Measurements from ENCODE around the gene CACNA1S. TPM values are rescaled to one million over a fixed set of nuclear protein-coding genes. Genes with fewer than 3 reads are reported as not detected.

Gene CACNA1S
- polyA plus RNA-seq, 1 experiment: not detected

DNA sequence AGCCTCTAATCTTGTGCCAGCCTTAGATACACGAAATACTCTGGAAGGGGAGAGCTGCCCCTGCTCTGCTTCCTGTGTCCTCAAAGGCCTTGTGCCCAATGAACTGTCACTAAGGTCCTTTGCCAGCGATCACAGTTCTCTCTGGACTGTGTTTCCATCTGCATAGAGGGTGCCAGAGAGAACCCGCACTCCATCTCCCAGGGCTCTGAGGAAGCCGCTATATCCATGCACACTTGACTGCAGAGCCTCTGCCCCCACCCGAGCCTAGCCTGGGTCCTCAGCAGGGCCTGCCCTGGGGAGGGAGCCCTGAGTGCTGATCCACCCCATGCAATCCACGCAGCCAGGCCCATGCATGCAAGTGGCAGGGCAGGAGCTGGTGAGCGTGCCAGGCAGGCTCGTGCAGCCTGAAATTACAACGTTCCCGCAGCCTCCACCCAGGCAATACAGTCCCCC, 58.1 kb downstream of the CACNA1S start:
- ChIA-PET POLR2A (no interaction called here), CTCF (no interaction called here)
- TF ChIP-seq, protein P1, sequence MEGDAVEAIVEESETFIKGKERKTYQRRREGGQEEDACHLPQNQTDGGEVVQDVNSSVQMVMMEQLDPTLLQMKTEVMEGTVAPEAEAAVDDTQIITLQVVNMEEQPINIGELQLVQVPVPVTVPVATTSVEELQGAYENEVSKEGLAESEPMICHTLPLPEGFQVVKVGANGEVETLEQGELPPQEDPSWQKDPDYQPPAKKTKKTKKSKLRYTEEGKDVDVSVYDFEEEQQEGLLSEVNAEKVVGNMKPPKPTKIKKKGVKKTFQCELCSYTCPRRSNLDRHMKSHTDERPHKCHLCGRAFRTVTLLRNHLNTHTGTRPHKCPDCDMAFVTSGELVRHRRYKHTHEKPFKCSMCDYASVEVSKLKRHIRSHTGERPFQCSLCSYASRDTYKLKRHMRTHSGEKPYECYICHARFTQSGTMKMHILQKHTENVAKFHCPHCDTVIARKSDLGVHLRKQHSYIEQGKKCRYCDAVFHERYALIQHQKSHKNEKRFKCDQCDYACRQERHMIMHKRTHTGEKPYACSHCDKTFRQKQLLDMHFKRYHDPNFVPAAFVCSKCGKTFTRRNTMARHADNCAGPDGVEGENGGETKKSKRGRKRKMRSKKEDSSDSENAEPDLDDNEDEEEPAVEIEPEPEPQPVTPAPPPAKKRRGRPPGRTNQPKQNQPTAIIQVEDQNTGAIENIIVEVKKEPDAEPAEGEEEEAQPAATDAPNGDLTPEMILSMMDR (IDR thresholded peaks at IDR 0.05; ENCODE audit: insufficient read depth, low read depth, low read length): no peak
- Histone ChIP-seq H3K36me3 (ENCODE audit: control insufficient read depth, insufficient read depth, low read length) (no peaks in the 10 kb centered on the region), H3K4me3 (ENCODE audit: low read depth, low read length) (no peak overlapping the region), H3K27me3 (ENCODE audit: control insufficient read depth, insufficient read depth, low read length) (peaks cover 12% of the 10 kb centered on the region)
- DNase-seq (ENCODE audit: low read depth): no peak

DNA sequence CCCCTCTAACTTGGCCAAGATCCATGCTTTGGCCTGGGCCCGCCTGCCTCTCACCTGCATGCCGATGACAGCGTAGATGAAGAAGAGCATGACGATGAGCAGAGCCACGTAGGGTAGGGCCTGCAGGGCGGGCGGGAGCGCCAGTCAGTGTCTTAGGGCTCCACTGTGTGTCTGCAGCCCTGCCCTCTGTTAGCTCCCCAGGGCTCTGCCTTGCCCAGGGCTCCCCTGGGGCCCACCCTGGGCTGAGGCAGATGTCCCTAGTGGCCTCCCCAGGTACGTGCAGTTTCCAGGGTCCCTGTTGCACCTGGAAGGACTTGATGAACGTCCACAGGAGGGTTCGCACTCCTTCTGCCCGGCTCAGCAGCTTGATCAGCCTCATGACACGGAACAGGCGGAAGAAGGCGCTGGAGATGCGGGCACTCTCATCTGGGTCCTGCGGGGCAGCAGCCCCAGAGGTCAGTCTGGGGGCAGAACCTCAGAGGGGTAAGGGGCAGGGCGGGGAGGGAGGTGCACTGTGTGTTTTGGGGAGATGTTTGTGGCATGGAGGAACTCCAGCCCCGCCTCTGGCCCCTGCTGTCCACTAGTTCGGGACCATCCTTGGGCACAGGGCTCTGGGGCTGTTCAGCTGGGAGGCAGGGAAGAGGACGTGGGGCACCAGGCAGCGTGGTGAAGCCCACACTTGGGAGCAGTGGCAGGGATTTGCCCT, 58.9 kb downstream of the CACNA1S start:
- H3K4me3 ChIP-seq (ENCODE audit: low read depth, low read length): no peak overlapping the region
- no peak for DNase-seq (ENCODE audit: low read depth)
- H3K27me3 ChIP-seq (ENCODE audit: control insufficient read depth, insufficient read depth, low read length): peaks cover 16% of the 10 kb centered on the region
- POLR2A ChIA-PET: no interaction called here
- TF ChIP-seq, protein P1 (IDR thresholded peaks at IDR 0.05; ENCODE audit: insufficient read depth, low read depth, low read length): no peak
- CTCF ChIA-PET: interaction anchor here (0.6 kb wide), 1 partner anchor 12 kb away, joined by 3 read pairs; no protein-coding TSS in a partner anchor
- no peaks in the 10 kb centered on the region for H3K36me3 ChIP-seq (ENCODE audit: control insufficient read depth, insufficient read depth, low read length)

DNA sequence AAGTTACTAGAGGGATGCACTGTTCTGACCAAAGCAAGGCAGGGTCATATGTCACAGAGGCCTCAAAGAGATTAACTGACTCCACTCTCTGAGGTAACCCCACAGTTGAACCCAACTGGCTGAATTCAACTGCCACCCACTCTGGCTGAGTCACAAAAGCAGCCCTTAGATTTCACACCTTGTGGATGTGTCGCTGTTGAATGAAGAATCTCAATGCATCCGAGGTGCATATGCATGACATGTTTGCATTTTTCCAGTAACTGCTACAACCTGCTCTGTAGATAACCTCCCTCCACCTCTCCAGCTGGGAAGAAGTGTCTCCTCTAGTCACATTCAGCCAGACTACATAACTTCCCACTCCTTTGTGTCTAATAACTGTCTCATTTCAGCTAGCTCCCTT, 60.8 kb downstream of the CACNA1S start:
- ChIA-PET POLR2A (no interaction called here), CTCF (interaction anchor here (0.9 to 1.4 kb wide), 4 partner anchors 9 to 429 kb away, joined by 3 to 4 read pairs (median 3); no protein-coding TSS in a partner anchor)
- DNase-seq (ENCODE audit: low read depth): no peak
- Histone ChIP-seq H3K4me3 (ENCODE audit: low read depth, low read length) (no peak overlapping the region), H3K36me3 (ENCODE audit: control insufficient read depth, insufficient read depth, low read length) (no peaks in the 10 kb centered on the region), H3K27me3 (ENCODE audit: control insufficient read depth, insufficient read depth, low read length) (peaks cover 16% of the 10 kb centered on the region)
- TF ChIP-seq, protein P1 (IDR thresholded peaks at IDR 0.05; ENCODE audit: insufficient read depth, low read depth, low read length): no peak

DNA sequence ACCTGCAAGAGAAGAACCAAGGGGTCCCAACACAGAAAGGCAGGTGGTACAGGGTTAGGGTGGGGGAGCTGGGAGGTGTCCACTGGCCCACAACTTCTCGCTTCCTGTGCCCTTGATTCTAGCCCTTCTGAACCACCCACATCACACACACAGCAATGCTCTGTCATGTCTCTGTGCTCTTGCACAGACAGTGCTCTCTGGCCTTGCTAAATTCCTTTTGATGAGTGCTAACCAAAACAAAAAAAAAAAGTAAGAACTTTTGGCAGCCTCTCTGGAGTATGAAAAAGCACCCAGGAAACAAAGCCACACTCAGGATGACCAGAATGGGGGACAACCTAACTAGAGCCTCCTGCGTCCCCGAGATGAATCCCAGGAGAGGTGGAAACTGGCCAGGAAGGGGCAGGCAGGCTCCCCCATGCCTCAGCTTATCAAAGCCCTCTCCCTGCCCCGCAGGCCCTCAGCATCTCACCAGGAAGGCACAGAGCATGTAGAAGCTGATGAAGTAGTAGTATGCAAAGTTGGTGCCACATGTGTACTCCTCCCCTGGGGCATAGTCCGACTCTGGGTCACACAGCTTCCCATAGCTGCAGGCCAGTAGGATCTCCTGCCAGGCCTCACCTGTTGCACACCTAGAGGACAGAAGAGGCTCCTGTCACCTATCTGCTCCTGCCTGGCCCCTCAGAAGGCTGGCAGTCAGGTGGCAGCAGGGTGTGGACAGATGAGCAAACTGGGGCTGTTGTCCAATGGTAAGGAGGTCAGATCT, 61.5 kb downstream of the CACNA1S start:
- H3K4me3 ChIP-seq (ENCODE audit: low read depth, low read length): no peak overlapping the region
- POLR2A ChIA-PET: no interaction called here
- CTCF ChIA-PET: interaction anchor here (0.9 to 1.4 kb wide), 4 partner anchors 8 to 428 kb away, joined by 3 to 4 read pairs (median 3); no protein-coding TSS in a partner anchor
- H3K36me3 ChIP-seq (ENCODE audit: control insufficient read depth, insufficient read depth, low read length): no peaks in the 10 kb centered on the region
- peaks cover 11% of the 10 kb centered on the region for H3K27me3 ChIP-seq (ENCODE audit: control insufficient read depth, insufficient read depth, low read length)
- TF ChIP-seq, protein P1 (IDR thresholded peaks at IDR 0.05; ENCODE audit: insufficient read depth, low read depth, low read length): no peak
- DNase-seq (ENCODE audit: low read depth): no peak

DNA sequence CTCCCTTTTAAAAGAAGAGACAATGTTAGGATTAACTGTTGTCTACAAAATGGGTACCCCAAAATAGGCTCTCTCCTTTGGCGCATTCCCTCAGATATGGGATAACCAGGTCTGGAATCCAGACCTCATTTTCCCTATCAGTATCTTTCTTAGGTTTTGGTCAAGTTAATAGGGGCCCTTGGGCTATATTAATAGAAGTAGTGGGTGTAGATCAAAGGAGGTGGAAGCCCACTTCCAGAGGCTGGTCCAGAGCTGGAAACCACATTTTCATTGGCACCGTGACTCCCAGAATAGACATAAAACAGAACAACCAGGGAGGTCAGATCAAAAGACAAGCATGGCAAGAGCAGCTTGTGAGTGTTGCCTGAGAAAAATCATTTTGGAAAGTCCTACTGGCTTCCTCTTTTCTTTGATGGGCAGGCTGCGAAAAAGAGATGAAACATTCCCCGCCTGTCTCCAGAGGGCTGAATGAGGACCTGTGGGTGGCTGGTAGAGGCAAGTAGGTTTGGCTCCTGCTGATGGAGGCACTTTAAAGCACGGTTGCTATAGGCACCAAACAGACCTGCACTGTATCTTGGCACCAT, 62.9 kb downstream of the CACNA1S start:
- H3K4me3 ChIP-seq (ENCODE audit: low read depth, low read length): no peak overlapping the region
- H3K27me3 ChIP-seq (ENCODE audit: control insufficient read depth, insufficient read depth, low read length): peaks cover 9% of the 10 kb centered on the region
- POLR2A ChIA-PET: no interaction called here
- DNase-seq (ENCODE audit: low read depth): no peak
- no peaks in the 10 kb centered on the region for H3K36me3 ChIP-seq (ENCODE audit: control insufficient read depth, insufficient read depth, low read length)
- TF ChIP-seq, protein P1 (IDR thresholded peaks at IDR 0.05; ENCODE audit: insufficient read depth, low read depth, low read length): no peak
- CTCF ChIA-PET: interaction anchor here (1.2 to 1.4 kb wide), 2 partner anchors 28 to 77 kb away, joined by 3 to 7 read pairs; no protein-coding TSS in a partner anchor

Data from BJ (cell line).